Measurements from ENCODE around the gene AGBL1. TPM values are rescaled to one million over a fixed set of nuclear protein-coding genes. Genes with fewer than 3 reads are reported as not detected.

The AGBL1 gene
- total RNA-seq, 1 donor from 2014 or later = not detected

DNA sequence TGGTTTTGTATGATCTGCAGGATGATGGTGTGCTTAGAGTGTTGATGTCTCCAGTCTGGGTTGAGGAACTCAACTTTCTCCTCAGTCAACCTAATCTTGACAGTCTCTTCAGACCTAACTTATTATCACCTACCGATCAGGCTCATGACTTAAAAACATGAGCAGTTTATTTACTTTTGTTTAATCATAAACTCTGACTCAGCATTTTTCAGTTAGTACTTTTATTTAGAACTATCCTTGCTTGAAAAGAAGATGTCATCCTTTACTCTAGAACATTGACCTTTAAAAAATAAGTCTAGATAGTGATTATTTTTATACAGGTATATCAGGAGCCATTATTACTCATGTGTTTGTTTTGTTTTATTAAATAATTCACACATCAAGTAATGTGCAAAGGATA lies 414.8 kb downstream of the AGBL1 start:
- Mint-ChIP-seq H3K27me3 (ENCODE audit: low read depth, unreplicated experiment) (peaks cover 2% of the 10 kb centered on the region), H3K4me1 (ENCODE audit: low read depth, unreplicated experiment) (no peaks in the 10 kb centered on the region), H3K4me3 (ENCODE audit: unreplicated experiment) (no peak overlapping the region), H3K9me3 (ENCODE audit: unreplicated experiment) (no peaks in the 10 kb centered on the region), H3K36me3 (ENCODE audit: low read depth, unreplicated experiment) (no peaks in the 10 kb centered on the region), H3K27ac (ENCODE audit: unreplicated experiment) (no peak overlapping the region)
- H3K4me1 ChIP-seq (ENCODE audit: insufficient read depth, low read length) = no peaks in the 10 kb centered on the region
- H3K4me2 ChIP-seq (ENCODE audit: low read length) = no peak overlapping the region
- no peaks in the 10 kb centered on the region for H3K79me2 ChIP-seq (ENCODE audit: insufficient read depth, low read length)
- H3K9me3 ChIP-seq (ENCODE audit: insufficient read depth, low read depth, low read length) = no peaks in the 10 kb centered on the region
- FAIRE-seq = no peak
- H3K27me3 ChIP-seq (ENCODE audit: insufficient read depth, low read length) = no peaks in the 10 kb centered on the region
- no peak overlapping the region for H3K4me3 ChIP-seq (ENCODE audit: insufficient read depth, low read depth, low read length)
- DNase-seq (ENCODE audit: low read depth) = no peak
- no peak overlapping the region for H3K27ac ChIP-seq (ENCODE audit: low read depth, low read length)
- no peak for TF ChIP-seq EZH2 (IDR thresholded peaks at IDR 0.05; ENCODE audit: insufficient read depth, low read length)
- TF ChIP-seq, protein P1, sequence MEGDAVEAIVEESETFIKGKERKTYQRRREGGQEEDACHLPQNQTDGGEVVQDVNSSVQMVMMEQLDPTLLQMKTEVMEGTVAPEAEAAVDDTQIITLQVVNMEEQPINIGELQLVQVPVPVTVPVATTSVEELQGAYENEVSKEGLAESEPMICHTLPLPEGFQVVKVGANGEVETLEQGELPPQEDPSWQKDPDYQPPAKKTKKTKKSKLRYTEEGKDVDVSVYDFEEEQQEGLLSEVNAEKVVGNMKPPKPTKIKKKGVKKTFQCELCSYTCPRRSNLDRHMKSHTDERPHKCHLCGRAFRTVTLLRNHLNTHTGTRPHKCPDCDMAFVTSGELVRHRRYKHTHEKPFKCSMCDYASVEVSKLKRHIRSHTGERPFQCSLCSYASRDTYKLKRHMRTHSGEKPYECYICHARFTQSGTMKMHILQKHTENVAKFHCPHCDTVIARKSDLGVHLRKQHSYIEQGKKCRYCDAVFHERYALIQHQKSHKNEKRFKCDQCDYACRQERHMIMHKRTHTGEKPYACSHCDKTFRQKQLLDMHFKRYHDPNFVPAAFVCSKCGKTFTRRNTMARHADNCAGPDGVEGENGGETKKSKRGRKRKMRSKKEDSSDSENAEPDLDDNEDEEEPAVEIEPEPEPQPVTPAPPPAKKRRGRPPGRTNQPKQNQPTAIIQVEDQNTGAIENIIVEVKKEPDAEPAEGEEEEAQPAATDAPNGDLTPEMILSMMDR (IDR thresholded peaks at IDR 0.05; ENCODE audit: insufficient read depth, low read depth, low read length) = no peak
- no peak overlapping the region for H2AFZ ChIP-seq (ENCODE audit: low read depth, low read length)
- H3K9ac ChIP-seq (ENCODE audit: low read length) = no peak overlapping the region
- H3K36me3 ChIP-seq (ENCODE audit: insufficient read depth, low read length) = no peaks in the 10 kb centered on the region
- no peaks in the 10 kb centered on the region for H4K20me1 ChIP-seq (ENCODE audit: insufficient read depth, low read length)

DNA sequence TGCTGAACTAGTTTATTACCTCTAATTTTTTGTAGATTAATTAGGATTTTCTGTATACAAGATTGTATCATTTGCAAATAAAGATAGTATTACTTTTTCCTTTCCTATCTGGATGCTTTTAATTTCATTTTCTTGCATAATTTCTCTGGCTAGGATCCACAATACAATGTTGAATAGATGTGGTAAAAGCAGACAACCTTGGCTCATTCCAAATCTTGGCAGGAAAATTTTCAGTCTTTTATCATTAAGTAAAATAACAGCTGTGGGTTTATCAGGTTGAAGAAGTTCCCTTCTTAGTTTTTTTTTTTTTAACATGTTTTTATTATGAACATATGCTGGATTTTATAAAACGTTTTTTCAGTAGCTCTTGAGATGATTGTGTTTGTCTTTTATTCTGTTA lies 422.6 kb downstream of the AGBL1 start:
- no peaks in the 10 kb centered on the region for H3K4me1 Mint-ChIP-seq (ENCODE audit: low read depth, unreplicated experiment)
- no peak overlapping the region for H3K4me3 Mint-ChIP-seq (ENCODE audit: unreplicated experiment)
- no peaks in the 10 kb centered on the region for H3K9me3 Mint-ChIP-seq (ENCODE audit: unreplicated experiment)
- Histone ChIP-seq H3K79me2 (ENCODE audit: insufficient read depth, low read length) (no peaks in the 10 kb centered on the region), H3K27me3 (ENCODE audit: insufficient read depth, low read length) (no peaks in the 10 kb centered on the region), H3K4me2 (ENCODE audit: low read length) (no peak overlapping the region), H2AFZ (ENCODE audit: low read depth, low read length) (no peak overlapping the region), H3K4me1 (ENCODE audit: insufficient read depth, low read length) (no peaks in the 10 kb centered on the region), H3K4me3 (ENCODE audit: insufficient read depth, low read depth, low read length) (no peak overlapping the region), H3K9me3 (ENCODE audit: insufficient read depth, low read depth, low read length) (no peaks in the 10 kb centered on the region), H3K27ac (ENCODE audit: low read depth, low read length) (no peak overlapping the region), H3K36me3 (ENCODE audit: insufficient read depth, low read length) (no peaks in the 10 kb centered on the region), H4K20me1 (ENCODE audit: insufficient read depth, low read length) (no peaks in the 10 kb centered on the region), H3K9ac (ENCODE audit: low read length) (no peak overlapping the region)
- H3K27ac Mint-ChIP-seq (ENCODE audit: unreplicated experiment) = no peak overlapping the region
- no peak for DNase-seq (ENCODE audit: low read depth)
- no peaks in the 10 kb centered on the region for H3K27me3 Mint-ChIP-seq (ENCODE audit: low read depth, unreplicated experiment)
- no peak for TF ChIP-seq EZH2 (IDR thresholded peaks at IDR 0.05; ENCODE audit: insufficient read depth, low read length)
- TF ChIP-seq, protein P1 (IDR thresholded peaks at IDR 0.05; ENCODE audit: insufficient read depth, low read depth, low read length) = no peak
- FAIRE-seq = no peak
- no peaks in the 10 kb centered on the region for H3K36me3 Mint-ChIP-seq (ENCODE audit: low read depth, unreplicated experiment)

DNA sequence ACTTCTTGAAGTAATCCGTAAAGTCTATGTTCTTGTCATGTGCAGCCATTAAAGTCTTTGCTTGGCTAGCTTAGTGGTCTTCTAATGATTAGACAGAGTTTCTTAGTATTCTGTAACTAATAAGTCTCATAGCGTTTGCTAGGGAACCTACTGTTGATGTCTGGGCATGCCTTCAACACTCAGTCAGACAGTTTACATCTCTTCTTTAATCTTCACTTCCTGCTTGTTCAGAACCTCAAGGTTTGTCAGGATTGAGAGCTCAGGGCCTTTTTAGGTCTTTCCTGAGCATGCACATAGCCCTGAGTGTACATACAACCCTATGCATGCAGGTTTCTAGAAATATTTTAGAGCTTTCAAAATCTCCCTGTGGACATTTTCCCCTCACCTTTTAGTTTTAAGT lies 426.3 kb downstream of the AGBL1 start:
- no peak overlapping the region for H3K27ac ChIP-seq (ENCODE audit: low read depth, low read length)
- H3K9me3 ChIP-seq (ENCODE audit: insufficient read depth, low read depth, low read length) = no peaks in the 10 kb centered on the region
- H3K4me3 ChIP-seq (ENCODE audit: insufficient read depth, low read depth, low read length) = no peak overlapping the region
- no peak overlapping the region for H2AFZ ChIP-seq (ENCODE audit: low read depth, low read length)
- H3K79me2 ChIP-seq (ENCODE audit: insufficient read depth, low read length) = no peaks in the 10 kb centered on the region
- no peaks in the 10 kb centered on the region for H3K36me3 Mint-ChIP-seq (ENCODE audit: low read depth, unreplicated experiment)
- H3K4me1 ChIP-seq (ENCODE audit: insufficient read depth, low read length) = no peaks in the 10 kb centered on the region
- no peaks in the 10 kb centered on the region for H3K27me3 Mint-ChIP-seq (ENCODE audit: low read depth, unreplicated experiment)
- H3K27ac Mint-ChIP-seq (ENCODE audit: unreplicated experiment) = no peak overlapping the region
- H3K27me3 ChIP-seq (ENCODE audit: insufficient read depth, low read length) = no peaks in the 10 kb centered on the region
- H3K9me3 Mint-ChIP-seq (ENCODE audit: unreplicated experiment) = no peaks in the 10 kb centered on the region
- no peak overlapping the region for H3K4me2 ChIP-seq (ENCODE audit: low read length)
- no peak overlapping the region for H3K4me3 Mint-ChIP-seq (ENCODE audit: unreplicated experiment)
- no peaks in the 10 kb centered on the region for H4K20me1 ChIP-seq (ENCODE audit: insufficient read depth, low read length)
- H3K4me1 Mint-ChIP-seq (ENCODE audit: low read depth, unreplicated experiment) = no peaks in the 10 kb centered on the region
- no peaks in the 10 kb centered on the region for H3K36me3 ChIP-seq (ENCODE audit: insufficient read depth, low read length)
- DNase-seq (ENCODE audit: low read depth) (no peak), FAIRE-seq (no peak)
- no peak overlapping the region for H3K9ac ChIP-seq (ENCODE audit: low read length)
- TF ChIP-seq EZH2 (IDR thresholded peaks at IDR 0.05; ENCODE audit: insufficient read depth, low read length) = no peak
- TF ChIP-seq, protein P1 (IDR thresholded peaks at IDR 0.05; ENCODE audit: insufficient read depth, low read depth, low read length) = no peak
